Measurements from ENCODE around the gene PCDHGC4.

The PCDHGC4 gene

GRCh38 chr5:141490771-141491170, 5.9 kb downstream of the PCDHGC4 start:
- DNase-seq: no peak

- no peak for DNase-seq
These were observed 6.7 kb downstream of the PCDHGC4 start for GRCh38 chr5:141491323-141492167.

- DNase-seq: no peak
These were observed 7.5 kb downstream of the PCDHGC4 start for GRCh38 chr5:141492168-141492885.

- DNase-seq: no peak
These were observed 8.9 kb downstream of the PCDHGC4 start for GRCh38 chr5:141493500-141494422.

- DNase-seq: no peak
These were observed 10.1 kb downstream of the PCDHGC4 start for GRCh38 chr5:141494761-141495452.

GRCh38 chr5:141495453-141495811, 10.6 kb downstream of the PCDHGC4 start:
- DNase-seq: no peak

GRCh38 chr5:141496038-141496437, 11.2 kb downstream of the PCDHGC4 start:
- no peak for DNase-seq

GRCh38 chr5:141501761-141502160, 16.9 kb downstream of the PCDHGC4 start:
- no peak for DNase-seq

- no peak for DNase-seq
These were observed 18.9 kb downstream of the PCDHGC4 start for GRCh38 chr5:141503681-141504080.

- DNase-seq: no peak
These were observed 19.4 kb downstream of the PCDHGC4 start for GRCh38 chr5:141504216-141504615.

GRCh38 chr5:141506381-141507155, 21.7 kb downstream of the PCDHGC4 start:
- no peak for DNase-seq

GRCh38 chr5:141507387-141508091, 22.7 kb downstream of the PCDHGC4 start:
- peak; percentile 2 for DNase-seq

GRCh38 chr5:141508440-141508797, 23.6 kb downstream of the PCDHGC4 start:
- no peak for DNase-seq

GRCh38 chr5:141508798-141509611, 24.2 kb downstream of the PCDHGC4 start:
- DNase-seq: no peak

- DNase-seq: no peak
These were observed 25.3 kb downstream of the PCDHGC4 start for GRCh38 chr5:141510160-141510559.

- DNase-seq: no peak
These were observed 26.2 kb downstream of the PCDHGC4 start for GRCh38 chr5:141510850-141511601.

- DNase-seq: no peak
These were observed 27.0 kb downstream of the PCDHGC4 start for GRCh38 chr5:141511771-141512325.

GRCh38 chr5:141512390-141512910, 27.6 kb downstream of the PCDHGC4 start:
- DNase-seq: peak; percentile 62

Data from DMS79 treated with DMSO at 0.1 percent for 48 hours (cell line).